A549 treated with CORT108297 at 1 μM for 4 hours (cell line): ENCODE results near the gene TNPO2. TPM values are rescaled to one million over a fixed set of nuclear protein-coding genes. Genes with fewer than 3 reads are reported as not detected.

ENCODE experiments used
- total RNA-seq: library from RNA; stranded (reverse); fragments of 200-300 nt; extraction: Qiagen RNA extraction; gene quantifications from 5 replicates; pipeline ENCODE4 v1.2.3, GENCODE V29; 2022

The TNPO2 gene
- 25.5 to 39.5 TPM (median 35.3 TPM) in 5 replicates for total RNA-seq

DNA sequence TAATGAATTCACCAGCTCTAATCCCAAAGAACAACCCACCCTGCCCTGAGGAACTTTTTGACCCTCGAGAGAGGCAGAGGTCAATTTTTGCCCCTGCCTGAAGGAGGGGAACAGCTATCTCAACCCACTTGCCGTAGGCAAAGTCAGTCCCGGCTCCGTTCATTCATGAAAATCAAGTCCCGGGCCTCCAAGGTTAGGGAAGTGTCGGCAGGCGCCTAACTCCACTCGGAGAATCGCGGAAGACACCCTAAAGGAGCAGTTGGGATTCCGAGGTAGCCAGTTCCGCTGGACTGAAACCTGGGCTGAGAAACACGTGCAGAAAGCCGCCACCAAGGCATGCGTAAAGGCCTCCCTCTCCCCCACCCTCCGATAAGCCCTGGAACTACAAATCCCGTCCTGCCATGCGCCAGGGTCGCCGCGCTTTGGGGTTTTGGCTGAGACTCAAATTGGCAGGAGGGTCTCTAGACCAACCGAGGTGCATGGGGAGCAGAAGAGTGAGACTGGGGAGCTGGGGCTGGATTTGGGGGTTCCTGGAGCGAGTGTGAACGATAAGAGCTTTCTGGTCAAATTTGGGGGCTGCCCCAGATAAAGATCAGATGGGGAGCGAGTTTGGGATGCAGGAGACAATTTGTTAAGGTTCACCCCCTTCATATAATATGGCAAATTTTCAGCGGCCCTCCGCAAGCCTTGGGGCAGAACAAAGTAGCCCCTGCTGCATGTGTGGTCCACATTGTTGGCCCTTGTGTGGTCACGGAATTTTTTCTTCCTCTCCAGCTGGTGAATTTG is at the start of gene TNPO2:
Gene TNPO2 (minus strand): TSS at position 292 of the 786 bp plus-strand sequence. CDS start 2,955 bp downstream, outside the sequence.

DNA sequence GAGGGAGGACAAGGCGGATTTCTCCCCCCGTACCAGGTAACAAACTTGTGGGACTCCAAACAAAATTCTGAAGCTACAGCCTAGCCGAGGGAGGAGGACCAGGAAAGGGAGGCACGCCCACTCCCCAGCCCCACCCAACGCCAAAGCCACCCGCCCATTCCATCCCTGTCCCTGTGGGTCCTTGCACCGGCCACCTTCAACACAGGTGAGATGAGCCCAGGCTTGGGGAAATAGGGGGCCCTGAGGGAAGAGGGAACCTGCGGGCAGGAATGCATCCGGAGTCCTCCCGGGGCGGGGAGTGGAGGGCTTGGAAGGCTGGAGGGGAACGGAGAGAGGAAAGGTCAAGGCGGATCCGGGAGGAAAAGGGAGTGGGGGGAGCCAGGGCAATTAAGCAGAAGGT is 27.9 kb upstream of the TNPO2 start, which contains the start of gene BEST2:
Gene BEST2 (plus strand): TSS at position 157 of the 400 bp plus-strand sequence. CDS start 802 bp downstream, outside the sequence.

DNA sequence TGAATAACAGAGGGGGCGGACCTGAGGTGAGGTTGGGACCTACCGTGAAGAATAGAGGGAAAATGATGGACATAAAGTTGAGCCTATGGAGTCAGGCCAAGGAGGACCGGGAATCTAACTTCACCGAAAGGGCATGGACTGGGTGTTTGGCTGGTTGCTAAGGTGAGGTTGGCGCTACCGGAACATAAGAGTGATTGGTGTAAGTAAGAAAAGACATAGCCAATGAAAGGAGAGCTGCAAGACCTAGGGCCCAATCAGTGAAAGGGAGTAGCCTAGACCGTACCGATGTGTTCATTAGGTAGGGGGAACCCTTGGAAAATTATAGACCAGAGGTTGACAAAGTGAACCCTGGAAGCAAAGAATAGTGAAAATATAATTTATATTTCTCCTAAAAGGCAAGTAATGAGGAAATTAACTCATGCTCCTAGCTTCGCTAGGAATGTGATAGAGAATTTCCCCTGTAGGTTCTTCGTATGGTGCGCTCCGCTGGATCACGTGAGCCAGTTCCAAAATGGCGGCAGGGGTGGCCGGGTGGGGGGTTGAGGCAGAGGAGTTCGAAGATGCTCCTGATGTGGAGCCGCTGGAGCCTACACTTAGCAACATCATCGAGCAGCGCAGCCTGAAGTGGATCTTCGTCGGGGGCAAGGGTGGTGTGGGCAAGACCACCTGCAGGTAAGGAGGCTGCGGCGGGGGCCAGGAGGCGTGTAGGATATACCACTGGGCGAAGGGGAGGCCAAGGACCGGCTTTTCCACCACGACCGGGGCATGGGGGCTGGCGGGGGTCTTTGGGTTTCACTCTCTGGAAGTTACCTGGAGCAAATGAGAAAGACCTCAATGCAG is 13.5 kb upstream of the TNPO2 start, which contains the start of gene GET3:
Gene GET3 (plus strand): TSS at position 503 of the 840 bp plus-strand sequence. CDS start 9 bp downstream, at position 512.

GRCh38 chr19:12696366-12697335 is 27.1 kb downstream of the TNPO2 start, which contains the start of gene FBXW9:
Gene FBXW9, minus strand, starts transcription at chr19:12696631. Its CDS starts 50 bp downstream, at chr19:12696581.

DNA sequence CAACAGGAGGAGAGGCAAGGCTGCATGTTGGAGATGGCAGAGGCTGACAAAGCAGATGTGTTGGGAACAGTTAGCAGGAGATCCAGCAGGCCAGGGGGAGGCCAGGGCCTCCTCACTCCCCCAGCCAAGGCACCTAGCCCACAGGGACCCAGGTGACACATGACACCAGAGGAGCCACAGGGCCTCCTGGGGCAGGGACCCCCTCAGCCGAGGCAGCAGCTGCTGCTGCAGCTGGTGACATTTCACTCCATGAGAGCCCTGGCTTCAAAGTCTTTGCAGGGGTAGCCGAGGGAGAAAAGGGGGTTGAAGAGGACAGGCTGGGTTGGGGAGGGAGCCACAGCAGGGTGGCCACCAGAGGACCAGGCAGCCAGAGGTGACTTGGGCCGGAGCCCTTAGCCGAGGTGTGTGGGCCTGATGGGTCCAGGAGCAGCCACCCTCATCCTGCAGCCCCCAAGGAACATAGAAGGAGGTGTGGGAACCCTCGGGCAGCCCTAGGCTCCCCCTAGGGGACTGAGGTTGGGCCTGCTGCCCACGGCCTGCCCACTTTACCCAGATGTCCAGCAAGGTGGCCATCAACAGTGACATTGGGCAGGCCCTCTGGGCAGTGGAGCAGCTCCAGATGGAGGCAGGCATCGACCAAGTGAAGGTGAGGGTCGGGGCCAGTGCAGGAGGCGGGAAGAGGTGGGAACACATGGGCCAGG is 36.1 kb downstream of the TNPO2 start, which contains the start of gene GNG14:
Gene GNG14 (plus strand): TSS at position 503 of the 701 bp plus-strand sequence. CDS start 51 bp downstream, at position 554.

DNA sequence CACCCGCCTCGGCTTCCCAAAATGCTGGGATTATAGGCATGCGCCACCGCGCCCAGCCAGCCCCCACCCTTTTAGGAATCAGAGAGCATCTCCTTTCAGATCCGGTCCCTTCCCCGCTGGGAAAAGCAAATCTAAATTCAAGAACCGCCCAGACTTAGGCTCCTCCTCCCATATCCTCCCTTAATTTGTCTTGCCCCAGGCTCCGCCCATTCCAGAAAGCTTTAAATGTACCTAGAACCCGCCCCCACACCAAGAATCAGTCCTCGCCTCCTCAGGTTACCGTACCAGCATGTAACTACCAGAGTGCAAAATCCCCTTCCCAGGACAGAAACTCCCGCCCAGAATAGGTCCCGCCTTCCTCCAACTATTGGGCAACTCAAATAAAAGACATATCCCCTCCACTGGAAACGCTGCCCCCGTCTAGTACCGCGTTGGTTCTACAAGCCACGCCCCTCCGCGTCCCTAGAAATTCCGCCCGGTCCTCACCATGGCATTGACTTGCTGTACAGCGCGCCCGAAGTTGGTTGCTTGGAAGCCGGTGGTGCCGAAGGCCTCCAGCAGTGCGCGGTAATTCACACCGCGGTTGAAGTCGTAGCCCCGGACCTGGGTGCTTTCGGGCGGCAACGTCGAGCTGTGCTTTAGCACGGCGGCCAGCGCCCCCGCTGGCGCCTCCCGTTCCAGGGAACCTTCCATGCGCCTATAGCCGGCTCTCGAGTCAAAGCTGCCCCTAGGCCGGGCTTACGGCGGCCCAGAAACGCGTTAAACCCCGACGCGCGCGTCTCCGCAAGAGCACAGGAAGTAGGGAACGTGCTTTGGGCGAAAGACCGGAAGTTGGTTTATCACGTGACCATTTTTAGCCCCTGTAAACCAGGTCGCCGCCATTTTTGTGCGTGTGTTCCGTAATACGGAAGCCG is 42.4 kb downstream of the TNPO2 start, which contains the start of gene DHPS:
Gene DHPS (minus strand): TSS at position 807 of the 914 bp plus-strand sequence. CDS start 114 bp downstream, at position 693.

DNA sequence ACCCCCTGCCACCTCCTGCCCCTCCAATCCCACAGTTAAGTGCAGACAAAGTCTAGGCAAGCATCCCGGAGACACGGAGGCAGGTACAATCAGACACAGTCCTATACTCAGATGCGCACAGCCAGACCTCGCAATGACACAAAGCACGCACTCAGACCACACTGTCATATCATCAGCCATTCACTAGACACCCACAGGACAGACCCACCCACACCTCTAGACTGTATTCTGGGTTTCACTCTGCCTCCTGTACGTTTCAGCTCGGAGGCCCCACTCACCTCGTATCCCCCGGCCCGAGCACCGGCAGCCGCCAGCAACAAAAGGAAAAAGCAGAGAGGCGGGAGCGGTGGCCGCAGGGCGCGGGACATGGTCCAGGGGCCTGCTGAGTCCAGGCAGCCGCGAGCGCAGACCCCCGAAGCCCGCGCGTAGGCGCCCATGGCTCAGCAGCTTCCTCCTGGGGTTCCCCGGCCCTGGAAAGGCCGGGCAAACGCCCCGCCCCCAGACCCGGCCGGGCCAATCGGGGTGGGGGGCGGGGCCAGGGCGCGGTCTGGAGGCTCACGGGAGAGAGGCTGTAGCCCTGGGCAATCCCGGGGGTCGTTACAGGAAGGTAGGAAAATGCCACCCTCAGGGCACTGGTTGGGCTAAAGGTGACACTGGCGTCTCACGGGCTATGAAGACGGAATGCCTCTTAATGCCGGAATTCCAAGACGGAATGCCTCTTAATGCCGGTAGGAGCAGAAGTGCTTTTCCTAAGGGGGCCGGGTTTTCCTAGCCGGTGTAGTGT is 57.3 kb downstream of the TNPO2 start, which contains the start of the genes MAN2B1 and WDR83:
Gene MAN2B1 (minus strand): TSS at position 478 of the 784 bp plus-strand sequence. CDS start 41 bp downstream, at position 437.
Gene WDR83 (plus strand): TSS at position 543 of the 784 bp plus-strand sequence. CDS start 2,984 bp downstream, outside the sequence.

Other genes with a start within 250 kb of the TNPO2 start
- 0.05 TPM in 1 of 5 replicates, not detected in the others for gene ZNF709, start 239.1 kb downstream of the TNPO2 start, total RNA-seq
- 1.3 to 2.4 TPM (median 1.9 TPM) in 5 replicates for gene ZNF564, start 172.4 kb downstream of the TNPO2 start, total RNA-seq
- gene ZNF490, start 113.1 kb downstream of the TNPO2 start, total RNA-seq, result 0.34 to 0.89 TPM (median 0.70 TPM) in 5 replicates
- 4.8 to 5.5 TPM (median 5.3 TPM) in 5 replicates for gene ZNF791, start 113.0 kb downstream of the TNPO2 start, total RNA-seq
- 15.9 to 21.9 TPM (median 21.4 TPM) in 5 replicates for gene MAN2B1, start 57.2 kb downstream of the TNPO2 start, total RNA-seq
- 9.3 to 11.8 TPM (median 10.9 TPM) in 5 replicates for gene WDR83, start 57.1 kb downstream of the TNPO2 start, total RNA-seq
- 40.0 to 54.0 TPM (median 49.9 TPM) in 5 replicates for gene DHPS, start 42.1 kb downstream of the TNPO2 start, total RNA-seq
- gene GNG14, start 35.9 kb downstream of the TNPO2 start, total RNA-seq, result not detected in 5 replicates
- 8.7 to 14.0 TPM (median 13.4 TPM) in 5 replicates for gene FBXW9, start 27.3 kb downstream of the TNPO2 start, total RNA-seq
- 160 to 199 TPM (median 197 TPM) in 5 replicates for gene TRIR, start 10.8 kb upstream of the TNPO2 start, total RNA-seq
- 67.6 to 102 TPM (median 95.8 TPM) in 5 replicates for gene GET3, start 13.6 kb upstream of the TNPO2 start, total RNA-seq
- gene BEST2, start 27.9 kb upstream of the TNPO2 start, total RNA-seq, result 0.24 to 0.35 TPM (median 0.28 TPM) in 4 of 5 replicates, not detected in the other
- gene HOOK2, start 51.6 kb upstream of the TNPO2 start, total RNA-seq, result 9.8 to 12.4 TPM (median 10.8 TPM) in 5 replicates
- gene JUNB, start 67.6 kb upstream of the TNPO2 start, total RNA-seq, result 97.7 to 170 TPM (median 137 TPM) in 5 replicates
- 0.18 to 1.1 TPM (median 0.80 TPM) in 5 replicates for gene PRDX2, start 77.9 kb upstream of the TNPO2 start, total RNA-seq
- 6.2 to 15.8 TPM (median 9.6 TPM) in 4 of 5 replicates, not detected in the other for gene THSD8, start 78.1 kb upstream of the TNPO2 start, total RNA-seq
- 37.6 to 51.5 TPM (median 48.6 TPM) in 5 replicates for gene RNASEH2A, start 82.7 kb upstream of the TNPO2 start, total RNA-seq
- 0.10 to 0.27 TPM (median 0.14 TPM) in 4 of 5 replicates, not detected in the other for gene RTBDN, start 110.6 kb upstream of the TNPO2 start, total RNA-seq
- gene MAST1, start 114.6 kb upstream of the TNPO2 start, total RNA-seq, result 1.5 to 2.0 TPM (median 1.9 TPM) in 5 replicates
- 27.2 to 33.8 TPM (median 32.3 TPM) in 5 replicates for gene DNASE2, start 157.5 kb upstream of the TNPO2 start, total RNA-seq
- 0.05 to 0.09 TPM (median 0.06 TPM) in 3 of 5 replicates, not detected in the others for gene KLF1, start 163.3 kb upstream of the TNPO2 start, total RNA-seq
- 8.8 to 10.0 TPM (median 9.4 TPM) in 5 replicates for gene GCDH, start 167.2 kb upstream of the TNPO2 start, total RNA-seq
- gene SYCE2, start 195.4 kb upstream of the TNPO2 start, total RNA-seq, result 0.28 to 0.70 TPM (median 0.38 TPM) in 5 replicates
- gene FARSA, start 209.8 kb upstream of the TNPO2 start, total RNA-seq, result 75.2 to 82.8 TPM (median 78.2 TPM) in 5 replicates
- gene CALR, start 214.7 kb upstream of the TNPO2 start, total RNA-seq, result 507 to 554 TPM (median 516 TPM) in 5 replicates
- gene RAD23A, start 221.9 kb upstream of the TNPO2 start, total RNA-seq, result 70.7 to 86.3 TPM (median 80.4 TPM) in 5 replicates
- gene GADD45GIP1, start 233.3 kb upstream of the TNPO2 start, total RNA-seq, result 30.1 to 58.7 TPM (median 54.9 TPM) in 5 replicates
- 0.03 to 0.08 TPM (median 0.06 TPM) in 5 replicates for gene DAND5, start 245.6 kb upstream of the TNPO2 start, total RNA-seq